ENCODE results near the gene ABCB11.
"Not testable (repeated sequence)": the region's sequence is repeated elsewhere in the genome, so short reads cannot be mapped to it uniquely, and the experiment has no call there.

Gene ABCB11

GRCh38 chr2:169031202-169031601, at the start of gene ABCB11:
Gene ABCB11, minus strand, starts transcription at chr2:169031324. Its CDS starts 13,199 bp downstream, at chr2:169018125.
- DNase-seq (ENCODE audit: low spot score): no peak

- DNase-seq (ENCODE audit: low spot score): no peak
Measured at GRCh38 chr2:169080250-169081069, 49.3 kb upstream of the ABCB11 start.

- DNase-seq (ENCODE audit: low spot score): no peak
Measured at GRCh38 chr2:169077674-169078240, 46.6 kb upstream of the ABCB11 start.

GRCh38 chr2:169073963-169074751, 43.0 kb upstream of the ABCB11 start:
- DNase-seq (ENCODE audit: low spot score): no peak

GRCh38 chr2:169073211-169073962, 42.3 kb upstream of the ABCB11 start:
- no peak for DNase-seq (ENCODE audit: low spot score)

- DNase-seq (ENCODE audit: low spot score): no peak
Measured at GRCh38 chr2:169072163-169072925, 41.2 kb upstream of the ABCB11 start.

GRCh38 chr2:169071455-169071854, 40.3 kb upstream of the ABCB11 start:
- DNase-seq (ENCODE audit: low spot score): no peak

DNA sequence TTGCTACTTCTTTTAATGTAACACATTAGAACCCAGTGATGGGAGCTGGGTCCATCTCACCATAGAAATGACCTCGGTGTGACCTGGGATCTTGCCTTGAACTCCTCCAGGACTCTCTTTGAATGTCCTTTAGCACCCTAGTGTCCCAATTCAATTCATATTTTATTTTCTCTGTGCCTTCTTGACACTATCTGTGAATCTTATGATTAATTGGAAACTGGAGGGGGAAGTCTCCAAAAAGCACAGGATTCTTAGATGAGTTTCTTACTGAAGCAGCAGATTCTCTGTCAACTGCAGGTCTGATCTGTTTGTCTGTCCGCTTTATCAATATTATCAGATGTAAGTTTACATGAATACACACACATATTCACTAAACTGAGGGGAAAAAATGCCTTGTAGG, 38.7 kb upstream of the ABCB11 start:
- no peak for DNase-seq (ENCODE audit: low spot score)

GRCh38 chr2:169069341-169069740, 38.2 kb upstream of the ABCB11 start, which contains the start of gene DHRS9:
Gene DHRS9, plus strand, starts transcription at chr2:169069563. Its CDS starts 12,019 bp downstream, at chr2:169081582.
- DNase-seq (ENCODE audit: low spot score): peak; percentile 4

DNA sequence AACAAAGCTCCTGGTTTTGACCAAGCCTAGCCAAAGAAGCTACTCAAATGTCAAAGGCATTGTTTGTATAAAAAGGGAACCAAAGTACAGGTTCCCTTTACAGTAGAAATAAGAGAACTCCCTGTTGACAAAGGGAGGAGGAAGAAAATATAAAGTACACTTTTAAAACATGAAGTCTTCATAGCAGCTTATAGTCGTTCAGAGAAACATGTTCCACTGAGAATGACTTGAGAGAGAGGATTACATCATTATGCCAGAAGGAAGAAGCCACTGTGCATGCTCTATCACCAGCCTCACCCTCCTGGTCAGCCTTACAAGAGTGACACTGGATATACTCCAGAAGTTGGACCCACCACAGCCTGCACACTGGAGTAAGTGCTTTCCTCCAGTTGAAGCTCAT, 35.8 kb upstream of the ABCB11 start:
- DNase-seq (ENCODE audit: low spot score): no peak

DNA sequence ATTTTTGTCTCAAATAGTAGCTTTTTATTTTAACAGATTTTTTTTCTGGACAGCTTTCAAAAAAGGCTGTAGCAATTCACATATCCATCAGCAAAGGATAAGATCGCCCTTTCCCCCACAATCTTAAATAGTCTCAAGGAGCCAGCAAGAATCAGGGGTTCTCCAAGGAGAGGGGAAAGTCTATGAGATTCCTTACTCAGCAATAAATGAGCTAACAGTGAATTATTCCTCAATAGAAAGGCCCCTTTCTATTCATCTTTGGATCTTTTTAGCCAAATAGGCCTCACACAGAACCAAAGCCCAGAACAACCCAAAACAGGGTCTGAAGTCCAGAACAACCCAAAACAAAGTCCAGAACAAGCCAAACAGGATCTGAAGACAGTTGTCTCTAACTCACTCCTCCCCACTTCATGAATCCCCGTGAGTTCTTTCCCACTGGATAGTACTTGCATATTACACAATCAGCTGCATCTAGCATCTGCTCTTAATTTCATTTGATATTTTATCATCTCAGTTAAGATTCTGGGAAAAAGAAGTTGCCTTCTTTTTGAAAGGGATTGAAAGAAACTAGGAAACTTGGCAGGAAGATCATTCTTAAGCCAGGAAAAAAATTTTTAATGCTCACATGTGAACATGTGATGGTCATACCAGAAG, 34.9 kb upstream of the ABCB11 start:
- DNase-seq (ENCODE audit: low spot score): no peak

DNA sequence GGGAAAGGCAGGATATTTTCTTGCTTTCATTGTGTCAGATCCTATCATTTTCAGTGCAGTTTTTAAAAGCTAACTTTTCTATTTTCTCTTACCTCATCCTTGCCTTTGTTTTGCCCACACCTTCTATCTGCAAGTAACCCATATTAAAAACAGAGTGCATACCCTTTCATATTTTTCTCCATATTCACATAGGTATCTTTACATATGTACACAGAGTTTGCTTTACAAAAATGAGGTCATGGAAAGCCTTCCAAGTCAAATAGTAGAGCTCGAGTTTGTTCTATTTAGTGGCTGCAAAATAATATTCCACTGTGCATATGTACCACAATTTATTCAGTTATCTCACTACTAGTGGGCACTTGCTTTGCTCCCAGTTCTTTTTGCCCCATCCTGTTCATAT, 34.3 kb upstream of the ABCB11 start:
- no peak for DNase-seq (ENCODE audit: low spot score)

DNA sequence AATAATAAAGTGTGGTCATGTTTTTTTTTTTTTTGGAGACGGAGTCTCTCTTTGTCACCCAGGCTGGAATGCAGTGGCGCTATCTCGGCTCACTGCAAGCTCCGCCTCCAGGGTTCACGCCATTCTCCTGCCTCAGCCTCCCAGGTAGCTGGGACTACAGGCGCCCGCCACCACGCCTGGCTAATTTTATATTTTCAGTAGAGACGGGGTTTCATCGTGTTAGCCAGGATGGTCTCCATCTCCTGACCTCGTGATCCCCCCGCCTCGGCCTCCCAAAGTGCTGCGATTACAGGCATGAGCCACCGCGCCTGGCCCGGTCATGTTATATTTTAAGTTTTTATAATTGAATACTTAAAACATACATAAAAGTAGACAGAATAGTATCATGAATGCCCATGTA, 33.1 kb upstream of the ABCB11 start:
- not testable (repeated sequence) for DNase-seq (ENCODE audit: low spot score)

- not testable (repeated sequence) for DNase-seq (ENCODE audit: low spot score)
Measured at GRCh38 chr2:169054575-169054974, 23.5 kb upstream of the ABCB11 start.

- DNase-seq (ENCODE audit: low spot score): no peak
Measured at GRCh38 chr2:169050476-169051240, 19.5 kb upstream of the ABCB11 start.

- DNase-seq (ENCODE audit: low spot score): no peak
Measured at GRCh38 chr2:169049142-169049541, 18.0 kb upstream of the ABCB11 start.

DNA sequence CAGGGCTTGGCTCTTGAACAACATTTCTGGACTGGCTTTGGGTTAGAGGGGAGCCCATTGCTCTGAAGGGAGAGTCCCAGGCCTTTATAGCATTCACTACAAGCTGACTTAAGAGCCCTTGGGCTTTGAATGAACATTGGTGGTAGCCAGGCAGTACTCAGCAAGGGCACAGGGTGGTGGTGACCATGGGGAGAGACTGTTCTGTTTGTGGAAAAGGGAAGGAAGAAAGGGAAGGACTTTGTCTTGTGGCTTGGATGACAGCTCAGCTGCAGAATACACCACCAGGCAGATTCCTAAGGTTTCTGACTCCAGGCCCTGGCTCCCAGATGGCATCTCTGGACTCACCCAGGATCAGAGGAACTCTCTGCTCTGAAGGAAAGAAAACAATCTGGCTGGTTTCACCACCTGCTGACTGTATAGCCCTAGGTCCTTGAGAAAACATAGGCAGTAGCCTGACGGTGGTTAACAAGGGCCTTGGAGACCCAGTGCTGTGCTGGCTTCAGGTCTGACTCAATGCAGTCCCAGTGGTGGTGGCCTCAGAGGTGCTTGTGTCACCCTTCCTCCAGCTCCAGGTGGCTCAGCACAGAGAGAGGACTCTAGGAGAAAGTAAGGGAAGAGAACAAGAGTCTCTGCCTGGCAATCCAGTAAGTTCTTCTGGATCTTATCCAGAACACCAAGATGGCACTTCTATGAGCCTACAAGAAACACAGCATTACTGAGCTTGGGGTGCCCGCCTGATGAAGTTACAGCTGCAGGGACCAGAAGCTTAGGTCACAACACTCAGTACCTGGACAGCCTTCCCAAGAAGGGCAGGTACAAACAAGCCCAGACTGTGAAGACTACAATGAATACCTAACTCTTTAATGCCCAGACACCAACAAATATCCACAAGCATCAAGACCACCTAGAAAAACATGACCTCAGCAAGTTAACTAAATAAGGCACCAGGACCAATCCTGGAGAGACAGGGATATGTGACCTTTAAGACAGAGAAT, 16.4 kb upstream of the ABCB11 start:
- DNase-seq (ENCODE audit: low spot score): no peak

DNA sequence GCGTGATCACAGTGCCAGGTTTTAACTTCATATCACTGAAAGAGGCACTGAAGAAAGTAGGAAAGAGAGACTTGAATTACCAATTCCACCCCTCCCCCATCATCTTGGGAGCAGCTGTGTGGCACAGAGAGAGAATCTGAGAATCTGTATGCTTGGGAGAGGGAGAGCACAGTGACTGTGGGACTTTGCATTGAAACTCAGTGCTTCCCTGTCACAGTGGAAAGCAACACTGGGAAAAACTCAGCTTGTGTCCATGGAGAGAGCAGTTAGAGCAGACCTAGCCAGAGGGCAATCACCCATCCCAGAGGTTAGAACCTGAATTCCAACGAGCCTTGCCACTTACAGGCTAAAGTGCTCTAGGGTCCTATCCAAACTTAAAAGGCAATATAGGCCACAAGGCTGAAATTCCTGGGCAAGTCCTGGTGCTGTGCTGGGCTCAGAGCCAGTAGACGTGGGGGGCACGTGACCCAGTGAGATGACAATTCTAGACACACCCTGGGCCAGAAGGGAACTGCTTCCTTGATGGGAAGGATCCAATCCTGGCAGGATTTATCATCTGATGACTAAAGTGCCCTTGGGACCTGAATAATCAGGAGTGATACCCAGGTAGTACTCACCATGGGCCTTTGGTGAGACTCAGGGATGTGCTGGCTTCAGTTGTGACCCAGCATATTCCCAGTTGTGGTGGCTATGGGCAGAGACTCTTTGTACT, 15.5 kb upstream of the ABCB11 start:
- DNase-seq (ENCODE audit: low spot score): no peak
